OCI-LY1 (cell line): ENCODE measurements around the gene TBC1D2B.
"Not testable (repeated sequence)": the region's sequence is repeated elsewhere in the genome, so short reads cannot be mapped to it uniquely, and the experiment has no call there.

Experiments
- H2AFZ ChIP-seq: fragments of 200-600 bp; sonication (generic), shearing (Covaris generic); 2 replicates; pipeline ENCODE4 v1.6.0; 2014; ENCODE audit warnings: antibody characterized with exemption, mild to moderate bottlenecking, low read length
- H3F3A ChIP-seq: fragments of 200-600 bp; sonication (generic), shearing (Covaris generic); 2 replicates; pipeline ENCODE4 v1.6.0; 2014; ENCODE audit warnings: mild to moderate bottlenecking, antibody characterized with exemption, low read length, moderate library complexity; ENCODE audit not compliant: insufficient read depth
- H3K27ac ChIP-seq: fragments of 200-600 bp; sonication (generic); 2 replicates; pipeline ENCODE4 v1.5.1; 2014; ENCODE audit warnings: low read length, mixed run types, mild to moderate bottlenecking, low read depth; ENCODE audit not compliant: poor library complexity, severe bottlenecking
- H3K27me3 ChIP-seq: fragments of 200-600 bp; sonication (generic); 2 replicates; pipeline ENCODE4 v1.6.0; 2014; ENCODE audit warnings: antibody characterized with exemption, mild to moderate bottlenecking, low read length, moderate library complexity; ENCODE audit not compliant: insufficient read depth
- H3K36me3 ChIP-seq: fragments of 200-600 bp; sonication (generic); 2 replicates; pipeline ENCODE4 v1.6.1; 2014; ENCODE audit warnings: mild to moderate bottlenecking, antibody characterized with exemption, low read length, moderate library complexity, mixed read lengths; ENCODE audit not compliant: insufficient read depth
- H3K4me1 ChIP-seq: fragments of 200-600 bp; sonication (generic); 2 replicates; pipeline ENCODE4 v1.5.1; 2014; ENCODE audit warnings: mild to moderate bottlenecking, low read length, moderate library complexity; ENCODE audit not compliant: insufficient read depth, severe bottlenecking
- H3K4me2 ChIP-seq: fragments of 200-600 bp; sonication (generic), shearing (Covaris generic); 2 replicates; pipeline ENCODE4 v1.6.1; 2014; ENCODE audit warnings: low read length
- H3K4me3 ChIP-seq: fragments of 200-600 bp; sonication (generic); 2 replicates; pipeline ENCODE4 v1.5.1; 2014; ENCODE audit warnings: low read length, low read depth, mild to moderate bottlenecking, mixed read lengths; ENCODE audit not compliant: poor library complexity, severe bottlenecking
- H3K79me2 ChIP-seq: fragments of 200-600 bp; shearing (Covaris generic); 2 replicates; pipeline ENCODE4 v1.6.1; 2016; ENCODE audit warnings: mixed run types, low read length, mixed read lengths; ENCODE audit not compliant: insufficient read depth
- H3K9ac ChIP-seq: fragments of 200-600 bp; sonication (generic), shearing (Covaris generic); 2 replicates; pipeline ENCODE4 v1.6.1; 2014; ENCODE audit warnings: mild to moderate bottlenecking, low read length, mixed read lengths
- H3K9me2 ChIP-seq: fragments of 200-600 bp; sonication (generic), shearing (Covaris generic); 2 replicates; pipeline ENCODE4 v1.6.1; 2014; ENCODE audit warnings: low read depth, mild to moderate bottlenecking, low read length, mixed read lengths
- H3K9me3 ChIP-seq: fragments of 200-600 bp; shearing (Covaris generic); 2 replicates; pipeline ENCODE4 v1.6.1; 2014; ENCODE audit warnings: low read length, mixed read lengths
- H4K20me1 ChIP-seq: fragments of 200-600 bp; sonication (generic), shearing (Covaris generic); 2 replicates; pipeline ENCODE4 v1.6.0; 2016; ENCODE audit warnings: mild to moderate bottlenecking, low read length; ENCODE audit not compliant: insufficient read depth
- CTCF ChIP-seq: fragments of 200-600 bp; sonication (generic), shearing (Covaris generic); IDR thresholded peaks from 2 replicates; pipeline ENCODE4 v1.5.1; 2017; ENCODE audit warnings: mild to moderate bottlenecking, antibody characterized with exemption, low read length, moderate library complexity, mixed read lengths
- EZH2 ChIP-seq: fragments of 200-600 bp; sonication (generic), shearing (Covaris generic); IDR thresholded peaks from 2 replicates; pipeline ENCODE4 v1.8.0; 2017; ENCODE audit warnings: borderline replicate concordance, mixed run types, mild to moderate bottlenecking, antibody characterized with exemption, low read length, moderate library complexity, mixed read lengths

Gene TBC1D2B

GRCh38 chr15:77991029-77991406 lies 86.5 kb downstream of the TBC1D2B start:
- no peaks in the 10 kb centered on the region for H3K9me2 ChIP-seq
- TF ChIP-seq EZH2 (no peak), CTCF (no peak)
- no peaks in the 10 kb centered on the region for H3K36me3 ChIP-seq
- no peak overlapping the region for H3K27ac ChIP-seq
- H3K9me3 ChIP-seq = no peaks in the 10 kb centered on the region
- no peak overlapping the region for H3K9ac ChIP-seq
- H3K27me3 ChIP-seq = no peaks in the 10 kb centered on the region
- no peak overlapping the region for H3K4me3 ChIP-seq
- H3K4me2 ChIP-seq = no peak overlapping the region
- H2AFZ ChIP-seq = no peak overlapping the region
- no peaks in the 10 kb centered on the region for H3F3A ChIP-seq
- H3K4me1 ChIP-seq = peaks cover 23% of the 10 kb centered on the region
- no peaks in the 10 kb centered on the region for H4K20me1 ChIP-seq
- no peaks in the 10 kb centered on the region for H3K79me2 ChIP-seq

GRCh38 chr15:77989296-77990143 lies 88.0 kb downstream of the TBC1D2B start:
- peaks cover 22% of the 10 kb centered on the region for H3K4me1 ChIP-seq
- H2AFZ ChIP-seq = no peak overlapping the region
- H3K27me3 ChIP-seq = no peaks in the 10 kb centered on the region
- H3F3A ChIP-seq = no peaks in the 10 kb centered on the region
- no peak overlapping the region for H3K4me3 ChIP-seq
- TF ChIP-seq CTCF (no peak), EZH2 (no peak)
- H3K9me2 ChIP-seq = no peaks in the 10 kb centered on the region
- no peaks in the 10 kb centered on the region for H3K79me2 ChIP-seq
- H3K9ac ChIP-seq = no peak overlapping the region
- H3K27ac ChIP-seq = no peak overlapping the region
- no peaks in the 10 kb centered on the region for H3K9me3 ChIP-seq
- H3K36me3 ChIP-seq = no peaks in the 10 kb centered on the region
- H3K4me2 ChIP-seq = no peak overlapping the region
- H4K20me1 ChIP-seq = no peaks in the 10 kb centered on the region

GRCh38 chr15:77988347-77989295 lies 88.9 kb downstream of the TBC1D2B start:
- Histone ChIP-seq H3K79me2 (no peaks in the 10 kb centered on the region), H3K36me3 (no peaks in the 10 kb centered on the region), H3K27ac (no peak overlapping the region), H4K20me1 (no peaks in the 10 kb centered on the region), H3K4me2 (no peak overlapping the region), H3K9me3 (no peaks in the 10 kb centered on the region), H3K4me1 (peaks cover 13% of the 10 kb centered on the region), H3F3A (no peaks in the 10 kb centered on the region), H3K9me2 (no peaks in the 10 kb centered on the region), H3K9ac (no peak overlapping the region), H2AFZ (no peak overlapping the region), H3K4me3 (no peak overlapping the region), H3K27me3 (no peaks in the 10 kb centered on the region)
- no peak for TF ChIP-seq EZH2
- no peak for TF ChIP-seq CTCF

GRCh38 chr15:77987765-77988136 lies 89.8 kb downstream of the TBC1D2B start:
- H3K9me3 ChIP-seq, H3K79me2 ChIP-seq, H3F3A ChIP-seq, H2AFZ ChIP-seq, H3K27me3 ChIP-seq, H3K27ac ChIP-seq, H3K9me2 ChIP-seq, H3K4me3 ChIP-seq, H3K36me3 ChIP-seq, H3K4me1 ChIP-seq, H4K20me1 ChIP-seq, H3K4me2 ChIP-seq, H3K9ac ChIP-seq: not testable (repeated sequence)
